ENCODE data around the gene OR2H1.

Gene OR2H1

GRCh38 chr6:29461021-29461814 is 4.3 kb downstream of the OR2H1 start:
- in situ Hi-C loops (cut with HindIII; ENCODE audit: low pct_unique_long_range_greater_than_20kb, low sequenced_read_pairs) = no loop called here
- no peak for DNase-seq (ENCODE audit: low read depth in 1 of 2, low spot score in 1 of 2)
- TF ChIP-seq JUND (IDR thresholded peaks at IDR 0.05; ENCODE audit: low read depth) = no peak

GRCh38 chr6:29462022-29462421 is 5.1 kb downstream of the OR2H1 start:
- in situ Hi-C loops (cut with HindIII; ENCODE audit: low pct_unique_long_range_greater_than_20kb, low sequenced_read_pairs) = no loop called here
- TF ChIP-seq JUND (IDR thresholded peaks at IDR 0.05; ENCODE audit: low read depth) = no peak
- DNase-seq (ENCODE audit: low read depth in 1 of 2, low spot score in 1 of 2) = no peak

GRCh38 chr6:29465279-29465678 is 8.3 kb downstream of the OR2H1 start:
- no peak for TF ChIP-seq JUND (IDR thresholded peaks at IDR 0.05; ENCODE audit: low read depth)
- in situ Hi-C loops (cut with HindIII; ENCODE audit: low pct_unique_long_range_greater_than_20kb, low sequenced_read_pairs) = no loop called here
- no peak for DNase-seq (ENCODE audit: low read depth in 1 of 2, low spot score in 1 of 2)

GRCh38 chr6:29465801-29466200 is 8.8 kb downstream of the OR2H1 start:
- no peak for TF ChIP-seq JUND (IDR thresholded peaks at IDR 0.05; ENCODE audit: low read depth)
- in situ Hi-C loops (cut with HindIII; ENCODE audit: low pct_unique_long_range_greater_than_20kb, low sequenced_read_pairs) = no loop called here
- no peak for DNase-seq (ENCODE audit: low read depth in 1 of 2, low spot score in 1 of 2)

- no peak for DNase-seq (ENCODE audit: low read depth in 1 of 2, low spot score in 1 of 2)
- TF ChIP-seq JUND (IDR thresholded peaks at IDR 0.05; ENCODE audit: low read depth) = no peak
- in situ Hi-C loops (cut with HindIII; ENCODE audit: low pct_unique_long_range_greater_than_20kb, low sequenced_read_pairs) = no loop called here
These were observed 9.3 kb downstream of the OR2H1 start for GRCh38 chr6:29466241-29466640.

- DNase-seq (ENCODE audit: low read depth in 1 of 2, low spot score in 1 of 2) = no peak
- in situ Hi-C loops (cut with HindIII; ENCODE audit: low pct_unique_long_range_greater_than_20kb, low sequenced_read_pairs) = no loop called here
- no peak for TF ChIP-seq JUND (IDR thresholded peaks at IDR 0.05; ENCODE audit: low read depth)
These were observed 18.0 kb downstream of the OR2H1 start for GRCh38 chr6:29474996-29475395.

- in situ Hi-C loops (cut with HindIII; ENCODE audit: low pct_unique_long_range_greater_than_20kb, low sequenced_read_pairs) = no loop called here
- no peak for DNase-seq (ENCODE audit: low read depth in 1 of 2, low spot score in 1 of 2)
- no peak for TF ChIP-seq JUND (IDR thresholded peaks at IDR 0.05; ENCODE audit: low read depth)
These were observed 21.0 kb downstream of the OR2H1 start for GRCh38 chr6:29477923-29478450.

GRCh38 chr6:29478740-29479139 is 21.8 kb downstream of the OR2H1 start:
- in situ Hi-C loops (cut with HindIII; ENCODE audit: low pct_unique_long_range_greater_than_20kb, low sequenced_read_pairs) = no loop called here
- DNase-seq (ENCODE audit: low read depth in 1 of 2, low spot score in 1 of 2) = no peak
- TF ChIP-seq JUND (IDR thresholded peaks at IDR 0.05; ENCODE audit: low read depth) = no peak

GRCh38 chr6:29479560-29479959 is 22.6 kb downstream of the OR2H1 start:
- in situ Hi-C loops (cut with HindIII; ENCODE audit: low pct_unique_long_range_greater_than_20kb, low sequenced_read_pairs) = no loop called here
- no peak for DNase-seq (ENCODE audit: low read depth in 1 of 2, low spot score in 1 of 2)
- no peak for TF ChIP-seq JUND (IDR thresholded peaks at IDR 0.05; ENCODE audit: low read depth)

GRCh38 chr6:29483186-29483585 is 26.2 kb downstream of the OR2H1 start:
- no peak for DNase-seq (ENCODE audit: low read depth in 1 of 2, low spot score in 1 of 2)
- in situ Hi-C loops (cut with HindIII; ENCODE audit: low pct_unique_long_range_greater_than_20kb, low sequenced_read_pairs) = no loop called here
- TF ChIP-seq JUND (IDR thresholded peaks at IDR 0.05; ENCODE audit: low read depth) = no peak

GRCh38 chr6:29483735-29484134 is 26.8 kb downstream of the OR2H1 start:
- TF ChIP-seq JUND (IDR thresholded peaks at IDR 0.05; ENCODE audit: low read depth) = no peak
- in situ Hi-C loops (cut with HindIII; ENCODE audit: low pct_unique_long_range_greater_than_20kb, low sequenced_read_pairs) = no loop called here
- DNase-seq (ENCODE audit: low read depth in 1 of 2, low spot score in 1 of 2) = no peak

- TF ChIP-seq JUND (IDR thresholded peaks at IDR 0.05; ENCODE audit: low read depth) = no peak
- DNase-seq (ENCODE audit: low read depth in 1 of 2, low spot score in 1 of 2) = no peak
- in situ Hi-C loops (cut with HindIII; ENCODE audit: low pct_unique_long_range_greater_than_20kb, low sequenced_read_pairs) = no loop called here
These were observed 29.6 kb downstream of the OR2H1 start for GRCh38 chr6:29486577-29486976.

- no peak for DNase-seq (ENCODE audit: low read depth in 1 of 2, low spot score in 1 of 2)
- no peak for TF ChIP-seq JUND (IDR thresholded peaks at IDR 0.05; ENCODE audit: low read depth)
These were observed 30.2 kb downstream of the OR2H1 start for GRCh38 chr6:29487131-29487530.

GRCh38 chr6:29487660-29488059 is 30.7 kb downstream of the OR2H1 start, which contains the start of gene MAS1L:
Gene MAS1L, minus strand, starts transcription at chr6:29487956. Its CDS starts 54 bp downstream, at chr6:29487902.
- in situ Hi-C loops (cut with HindIII; ENCODE audit: low pct_unique_long_range_greater_than_20kb, low sequenced_read_pairs) = no loop called here
- DNase-seq (ENCODE audit: low read depth in 1 of 2, low spot score in 1 of 2) = no peak
- no peak for TF ChIP-seq JUND (IDR thresholded peaks at IDR 0.05; ENCODE audit: low read depth)

More at GRCh38 chr6:29487131-29487530, 30.2 kb downstream of the OR2H1 start:
- in situ Hi-C loops (cut with HindIII; ENCODE audit: low pct_unique_long_range_greater_than_20kb, low sequenced_read_pairs) = no loop called here
